ENCODE data around the gene KRTAP4-11. TPM values are rescaled to one million over a fixed set of nuclear protein-coding genes. Genes with fewer than 3 reads are reported as not detected.

Gene KRTAP4-11
- total and polyA plus RNA-seq, 2 of the 8 experiments (the other 6 are each of a cell fraction or from before 2014, with no cell fraction given), result not detected

GRCh38 chr17:41067281-41067680, 50.9 kb downstream of the KRTAP4-11 start:
- POLR2A ChIA-PET (ENCODE audit: partially characterized antibody), result no interaction called here
- Histone ChIP-seq H3K18ac (ENCODE audit: extremely low read depth, low read length) (no peak overlapping the region), H4K8ac (ENCODE audit: extremely low read depth, insufficient read depth, low read length) (no peak overlapping the region), H2AK5ac (ENCODE audit: low read depth, low read length) (no peak overlapping the region), H3K9me3 (ENCODE audit: insufficient read depth in 2 of 2, low read depth in 1 of 2, low read length in 1 of 2) (no peaks in the 10 kb centered on the region), H3K23me2 (ENCODE audit: low read depth, low read length) (no peaks in the 10 kb centered on the region), H3K27ac (ENCODE audit: low read depth, low read length) (no peak overlapping the region), H2BK120ac (replicated peaks; ENCODE audit: low read depth, low read length) (no peak overlapping the region), H3K4ac (replicated peaks; ENCODE audit: insufficient read length, low read depth, low read length) (no peak overlapping the region), H2BK5ac (ENCODE audit: low read depth, low read length) (no peak overlapping the region), H3K56ac (replicated peaks; ENCODE audit: insufficient read length, low read depth, low read length) (no peak overlapping the region), H3K9ac (replicated peaks in 1 of 4; ENCODE audit: extremely low read depth in 1 of 4, low read depth in 3 of 4, low read length in 3 of 4) (no peak overlapping the region), H2BK12ac (ENCODE audit: low read depth, low read length) (no peak overlapping the region), H4K91ac (replicated peaks; ENCODE audit: insufficient read length, low read length) (no peak overlapping the region), H3K4me3 (ENCODE audit: extremely low read depth in 1 of 4, insufficient read depth in 2 of 4, low read depth in 3 of 4, low read length in 4 of 4) (no peak overlapping the region), H3K27me3 (replicated peaks in 1 of 4; ENCODE audit: control insufficient read depth in 3 of 4, extremely low read depth in 1 of 4, insufficient read depth in 3 of 4, low read length in 3 of 4) (no peaks in the 10 kb centered on the region), H3K36me3 (ENCODE audit: control insufficient read depth in 2 of 4, insufficient read depth in 4 of 4, low read length in 3 of 4) (no peaks in the 10 kb centered on the region), H4K5ac (ENCODE audit: insufficient read length, low read depth, low read length) (no peak overlapping the region), H3K79me2 (ENCODE audit: control insufficient read depth in 1 of 2, insufficient read depth in 2 of 2, low read length in 2 of 2) (no peaks in the 10 kb centered on the region), H3K23ac (ENCODE audit: insufficient read length) (no peak overlapping the region), H2BK15ac (ENCODE audit: low read length) (no peak overlapping the region), H3K79me1 (ENCODE audit: low read depth, low read length) (no peaks in the 10 kb centered on the region), H2BK20ac (ENCODE audit: low read length) (no peak overlapping the region), H3K4me2 (ENCODE audit: insufficient read depth in 1 of 2, low read depth in 2 of 2, low read length in 2 of 2) (no peak overlapping the region), H4K20me1 (replicated peaks in 1 of 2; ENCODE audit: control insufficient read depth in 1 of 2, insufficient read depth in 2 of 2, low read length in 2 of 2) (no peaks in the 10 kb centered on the region), H3K4me1 (replicated peaks in 1 of 4; ENCODE audit: control insufficient read depth in 3 of 4, insufficient read depth in 4 of 4, low read length in 3 of 4) (no peaks in the 10 kb centered on the region), H2AFZ (ENCODE audit: low read length) (no peak overlapping the region), H3K14ac (ENCODE audit: insufficient read length) (no peak overlapping the region)
- FAIRE-seq (no peak), DNase-seq (ENCODE audit: low read depth in 1 of 2, low spot score in 2 of 2) (no peak)
- CTCF ChIA-PET (ENCODE audit: partially characterized antibody), result no interaction called here
- TF ChIP-seq HDAC2 (IDR thresholded peaks at IDR 0.05; ENCODE audit: borderline replicate concordance in 1 of 2, low read depth in 2 of 2, low read length in 2 of 2) (no peak), ZNF274 (IDR thresholded peaks at IDR 0.05; ENCODE audit: borderline replicate concordance, extremely low read depth, low read length) (no peak), CBX8 (IDR thresholded peaks at IDR 0.05; ENCODE audit: borderline replicate concordance, low read depth, low read length) (no peak), RBBP5 (IDR thresholded peaks at IDR 0.05; ENCODE audit: borderline replicate concordance, low read depth, low read length) (no peak), ATF2 (IDR thresholded peaks at IDR 0.05; ENCODE audit: low read length) (no peak), NRF1 (IDR thresholded peaks at IDR 0.05; ENCODE audit: low read depth, low read length) (no peak), TBP (IDR thresholded peaks at IDR 0.05; ENCODE audit: low read depth, low read length) (no peak), KDM4A (IDR thresholded peaks at IDR 0.05; ENCODE audit: low read depth, low read length, severe bottlenecking) (no peak), RNF2 (IDR thresholded peaks at IDR 0.05; ENCODE audit: borderline replicate concordance, low read depth, low read length, missing control alignments, poor library complexity, severe bottlenecking) (no peak), SIX5 (IDR thresholded peaks at IDR 0.05; ENCODE audit: low read depth, low read length) (no peak), BACH1 (IDR thresholded peaks at IDR 0.05; ENCODE audit: low read length) (no peak), RFX5 (IDR thresholded peaks at IDR 0.05; ENCODE audit: borderline replicate concordance, low read depth, low read length) (no peak)
